Rectal smooth muscle tissue (tissue), 1 donor: ENCODE results near the gene MAP6.

Source experiments
- H3K27ac ChIP-seq: one replicate; pipeline ENCODE4 v1.7.0; 2013; ENCODE audit warnings: low read depth, low read length, inconsistent platforms
- H3K27me3 ChIP-seq: one replicate; pipeline ENCODE4 v1.7.0; 2013; ENCODE audit warnings: low read length; ENCODE audit not compliant: control insufficient read depth, insufficient read depth
- H3K36me3 ChIP-seq: one replicate; pipeline ENCODE4 v1.7.0; 2013; ENCODE audit warnings: low read length; ENCODE audit not compliant: control insufficient read depth, insufficient read depth
- H3K4me1 ChIP-seq: one replicate; pipeline ENCODE4 v1.7.0; 2013; ENCODE audit warnings: low read length; ENCODE audit not compliant: control insufficient read depth, insufficient read depth
- H3K4me3 ChIP-seq: one replicate; pipeline ENCODE4 v1.7.0; 2013; ENCODE audit warnings: low read length
- H3K9ac ChIP-seq: one replicate; pipeline ENCODE4 v1.7.0; 2013; ENCODE audit warnings: low read length

MAP6 gene

GRCh38 chr11:75542088-75542438 is 126.8 kb downstream of the MAP6 start:
- H3K4me1 ChIP-seq = no peaks in the 10 kb centered on the region
- H3K4me3 ChIP-seq = no peak overlapping the region
- no peaks in the 10 kb centered on the region for H3K36me3 ChIP-seq
- no peaks in the 10 kb centered on the region for H3K27me3 ChIP-seq
- H3K9ac ChIP-seq = no peak overlapping the region
- H3K27ac ChIP-seq = no peak overlapping the region

DNA sequence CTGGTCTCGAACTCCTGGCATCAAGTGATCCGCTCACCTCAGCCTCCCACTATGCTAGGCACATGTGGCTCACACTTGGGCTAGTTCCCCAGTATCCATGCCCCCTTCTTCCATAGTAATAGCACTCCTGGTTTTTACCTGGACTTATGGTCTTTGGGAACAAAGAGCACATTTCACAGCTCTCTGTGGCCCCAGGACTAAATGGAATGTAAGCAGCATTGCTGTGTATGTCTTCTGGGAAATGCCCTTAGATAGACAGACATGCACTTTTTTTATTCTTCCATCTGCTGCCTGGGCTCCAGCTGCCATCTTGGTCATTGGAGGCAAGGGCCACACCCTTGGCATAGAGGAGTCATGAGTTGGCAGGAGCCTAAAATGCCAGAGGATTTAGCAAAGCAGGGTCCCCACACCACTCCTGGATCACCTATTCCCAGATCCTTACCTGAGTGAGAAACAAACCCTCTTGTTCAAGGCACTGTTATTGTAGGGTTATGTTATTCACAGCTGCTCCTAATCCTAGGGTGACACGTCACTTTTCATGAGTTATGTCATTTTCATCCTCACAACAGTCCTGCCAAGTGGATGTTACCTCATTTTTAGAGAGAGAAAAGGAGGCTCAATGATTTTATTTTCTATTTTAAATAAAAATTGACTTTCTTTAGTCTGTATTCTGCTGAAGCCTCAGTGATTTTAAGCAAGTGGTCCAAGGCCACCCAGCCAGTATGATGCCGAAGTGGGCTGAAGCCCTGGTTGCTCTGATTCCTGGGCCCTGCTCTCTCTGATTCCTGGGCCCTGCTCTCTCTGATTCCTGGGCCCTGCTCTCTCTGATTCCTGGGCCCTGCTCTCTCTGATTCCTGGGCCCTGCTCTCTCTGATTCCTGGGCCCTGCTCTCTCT is 127.4 kb downstream of the MAP6 start:
- Histone ChIP-seq H3K4me1 (no peaks in the 10 kb centered on the region), H3K4me3 (no peak overlapping the region), H3K27me3 (no peaks in the 10 kb centered on the region), H3K36me3 (no peaks in the 10 kb centered on the region), H3K9ac (no peak overlapping the region), H3K27ac (no peak overlapping the region)

DNA sequence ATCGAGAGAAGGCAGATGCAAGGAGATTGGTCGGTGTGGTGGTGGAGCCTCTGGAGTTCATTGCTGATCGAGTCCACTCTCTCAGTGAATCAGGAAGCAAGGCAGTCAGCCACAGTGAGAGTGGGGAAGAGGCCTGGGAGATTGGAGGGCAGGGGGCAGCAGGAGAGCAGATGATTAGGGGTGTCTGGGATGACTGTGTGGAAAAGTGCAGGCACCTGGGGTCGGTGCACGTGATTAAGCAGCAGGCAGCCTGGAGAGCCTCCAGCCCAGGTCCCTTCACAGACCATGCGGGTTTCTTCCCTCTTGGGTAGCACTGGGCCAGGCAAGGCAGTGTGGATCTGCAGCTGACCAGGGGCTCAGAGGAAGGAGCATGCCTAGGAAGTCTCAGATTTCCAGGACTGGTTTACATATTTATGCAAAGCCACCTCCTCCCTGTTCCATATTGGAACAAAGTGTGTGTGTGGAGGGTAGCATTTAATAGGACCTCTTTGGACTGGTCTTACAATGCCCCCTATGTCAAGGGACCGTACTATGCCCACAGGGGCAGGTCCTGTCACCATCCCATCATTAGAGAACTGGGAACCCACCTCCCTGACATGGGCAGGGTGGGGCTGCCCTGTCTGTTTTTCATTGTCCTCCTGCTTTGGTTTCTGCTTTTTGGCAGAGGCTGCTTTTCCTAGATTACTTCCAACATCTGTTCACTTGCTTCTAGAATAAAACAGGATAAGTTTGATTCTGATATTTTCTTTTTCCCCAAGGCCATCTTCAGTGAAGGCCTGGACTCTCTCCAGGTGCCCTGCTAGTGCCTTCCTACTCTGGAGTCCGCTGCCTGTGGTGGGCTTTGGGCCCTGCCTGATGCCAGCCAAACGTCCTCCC is 129.1 kb downstream of the MAP6 start:
- H3K27ac ChIP-seq = no peak overlapping the region
- no peaks in the 10 kb centered on the region for H3K27me3 ChIP-seq
- no peaks in the 10 kb centered on the region for H3K36me3 ChIP-seq
- H3K9ac ChIP-seq = no peak overlapping the region
- H3K4me3 ChIP-seq = no peak overlapping the region
- H3K4me1 ChIP-seq = no peaks in the 10 kb centered on the region

DNA sequence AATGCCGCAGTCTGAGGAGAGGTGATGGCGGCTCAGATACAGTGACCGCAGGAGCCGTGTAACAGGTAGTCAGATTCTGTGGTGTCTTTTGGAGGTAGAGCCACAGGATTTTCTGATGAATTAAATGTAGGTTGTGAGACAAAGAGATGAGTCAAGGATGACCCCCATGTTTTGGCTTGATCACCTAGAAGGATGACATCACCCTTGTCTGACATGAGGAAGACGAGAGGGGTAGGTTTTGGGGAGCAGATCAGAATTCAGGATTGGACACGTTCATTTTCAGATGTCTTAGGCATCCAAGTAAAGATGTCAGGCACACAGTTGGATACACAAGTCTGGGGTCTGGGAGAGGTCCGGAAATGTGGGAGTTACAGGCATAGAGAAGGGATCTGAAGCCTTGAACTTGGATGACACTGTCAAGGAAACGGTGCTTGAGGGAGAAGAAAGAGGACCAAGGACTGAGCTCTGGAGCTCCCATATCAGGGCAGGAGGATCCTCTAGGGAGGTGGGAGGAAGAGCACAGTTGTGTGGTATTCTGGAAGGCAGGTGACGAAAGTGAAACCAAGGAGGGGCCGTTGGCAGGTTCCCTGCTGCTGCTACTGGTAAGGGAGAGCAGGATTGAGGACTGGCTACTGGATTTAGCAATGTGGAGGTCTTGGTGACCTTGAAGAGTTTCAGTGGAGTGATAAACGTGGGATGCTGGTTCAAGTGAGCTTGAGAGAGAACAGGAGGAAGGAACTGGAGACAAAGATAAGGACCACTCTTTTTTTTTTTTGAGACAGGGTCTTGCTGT is 130.5 kb downstream of the MAP6 start:
- no peaks in the 10 kb centered on the region for H3K36me3 ChIP-seq
- H3K9ac ChIP-seq = no peak overlapping the region
- H3K27ac ChIP-seq = no peak overlapping the region
- no peaks in the 10 kb centered on the region for H3K27me3 ChIP-seq
- no peak overlapping the region for H3K4me3 ChIP-seq
- no peaks in the 10 kb centered on the region for H3K4me1 ChIP-seq

GRCh38 chr11:75537740-75538139 is 131.1 kb downstream of the MAP6 start:
- H3K4me3 ChIP-seq = no peak overlapping the region
- H3K27me3 ChIP-seq = no peaks in the 10 kb centered on the region
- no peaks in the 10 kb centered on the region for H3K4me1 ChIP-seq
- H3K36me3 ChIP-seq = no peaks in the 10 kb centered on the region
- no peak overlapping the region for H3K9ac ChIP-seq
- H3K27ac ChIP-seq = no peak overlapping the region
